CMK (cell line): ENCODE measurements around the gene PXDN.

Experiments
- DNase-seq: peaks from one replicate; pipeline ENCODE4 v3.0.0-alpha.2; 2010; ENCODE audit warnings: low read depth

The PXDN gene

DNA sequence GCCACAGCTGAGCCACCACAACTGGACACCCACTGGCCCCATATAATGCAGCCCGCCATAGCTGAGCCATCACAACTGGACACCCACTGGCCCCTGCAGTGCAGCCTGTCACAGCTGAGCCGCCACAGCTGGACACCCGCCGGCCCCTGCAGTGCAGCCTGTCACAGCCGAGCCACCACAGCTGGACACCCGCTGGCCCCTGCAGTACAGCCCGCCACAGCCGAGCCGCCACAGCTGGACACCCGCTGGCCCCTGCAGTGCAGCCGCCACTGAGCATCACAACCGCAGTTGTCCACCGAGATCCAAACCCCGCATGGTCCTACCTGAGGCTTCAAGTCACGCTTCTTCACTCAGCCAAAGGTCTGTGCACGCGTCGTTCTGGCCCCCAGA is 134.2 kb downstream of the PXDN start:
- DNase-seq, result no peak

DNA sequence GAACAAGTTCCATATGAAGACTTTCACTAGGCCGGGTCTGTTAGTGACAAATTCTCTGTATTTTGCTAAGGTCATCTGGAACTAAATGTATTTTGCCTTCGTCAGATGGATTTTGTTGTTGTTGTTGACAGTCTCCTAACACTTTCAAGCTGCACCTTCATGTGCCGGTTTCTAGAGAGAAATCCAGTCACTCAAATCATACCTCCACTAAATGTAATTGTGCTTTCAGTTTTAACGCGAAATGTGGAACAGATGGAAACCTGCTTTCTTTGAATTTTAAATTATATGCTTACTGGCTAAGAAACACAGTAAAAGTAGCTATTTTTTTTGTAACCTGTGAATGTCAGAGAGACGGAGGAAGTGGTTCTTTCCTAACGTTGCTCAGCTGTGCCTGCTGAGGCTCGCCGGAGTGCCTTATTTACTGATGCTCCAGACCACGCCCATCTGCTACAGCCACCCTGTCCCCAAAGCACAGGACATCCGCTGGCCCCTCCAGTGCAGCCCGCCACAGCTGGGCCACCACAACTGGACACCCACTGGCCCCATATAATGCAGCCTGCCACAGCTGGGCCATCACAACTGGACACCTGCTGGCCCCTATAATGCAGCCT is 134.7 kb downstream of the PXDN start:
- DNase-seq, result no peak

DNA sequence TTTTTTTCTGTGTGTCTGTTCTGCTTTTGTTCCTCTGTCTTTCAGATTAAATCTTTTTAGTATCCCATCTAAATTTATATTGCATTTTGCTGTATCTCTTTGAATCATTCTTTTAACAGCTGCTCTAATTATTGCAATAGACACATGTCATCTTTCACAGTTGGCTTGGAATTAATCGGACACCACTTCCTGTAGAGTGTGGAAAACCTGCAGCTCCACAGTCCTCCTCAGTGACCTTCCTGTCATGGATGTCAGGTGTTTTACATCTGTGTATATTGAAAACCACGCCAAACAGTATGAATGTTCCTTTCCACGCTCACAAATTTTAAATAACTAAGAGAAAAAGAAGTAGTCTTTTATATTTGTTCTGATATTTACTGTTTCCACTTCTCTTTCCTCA is 135.3 kb downstream of the PXDN start:
- no peak for DNase-seq

DNA sequence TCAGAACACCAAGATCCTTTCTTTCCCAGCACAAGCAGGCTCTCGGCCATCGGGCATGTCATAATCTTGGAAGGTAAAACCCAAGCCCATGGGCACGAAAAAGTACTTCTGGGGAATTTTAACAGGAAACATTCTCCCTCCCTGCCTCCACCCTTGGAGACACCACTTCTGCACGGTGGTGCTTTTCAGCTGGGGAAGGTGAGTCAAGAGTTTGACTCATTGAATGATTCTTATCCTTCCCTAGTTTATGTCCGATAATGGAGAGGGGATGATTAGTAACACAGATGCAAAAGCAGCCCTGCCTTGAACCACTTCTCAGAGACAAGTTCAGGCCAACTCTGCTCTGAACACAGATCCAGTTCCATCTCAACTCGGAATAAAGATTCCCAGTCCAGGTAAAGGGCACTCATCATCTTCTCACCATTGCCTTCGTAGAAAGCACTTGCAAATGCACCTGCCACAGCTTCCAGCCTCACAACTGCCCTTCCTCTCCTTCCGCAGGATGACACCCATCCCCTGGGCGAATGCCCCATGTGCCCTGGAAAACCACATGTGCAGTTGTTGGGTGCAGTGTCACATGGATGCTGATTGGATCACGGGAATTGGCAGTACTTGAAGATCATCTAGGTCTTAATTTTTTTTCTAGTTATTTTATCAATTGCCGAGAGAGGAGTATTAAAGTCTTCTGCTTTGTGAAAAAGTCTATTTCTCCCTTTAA is 136.2 kb downstream of the PXDN start:
- no peak for DNase-seq

DNA sequence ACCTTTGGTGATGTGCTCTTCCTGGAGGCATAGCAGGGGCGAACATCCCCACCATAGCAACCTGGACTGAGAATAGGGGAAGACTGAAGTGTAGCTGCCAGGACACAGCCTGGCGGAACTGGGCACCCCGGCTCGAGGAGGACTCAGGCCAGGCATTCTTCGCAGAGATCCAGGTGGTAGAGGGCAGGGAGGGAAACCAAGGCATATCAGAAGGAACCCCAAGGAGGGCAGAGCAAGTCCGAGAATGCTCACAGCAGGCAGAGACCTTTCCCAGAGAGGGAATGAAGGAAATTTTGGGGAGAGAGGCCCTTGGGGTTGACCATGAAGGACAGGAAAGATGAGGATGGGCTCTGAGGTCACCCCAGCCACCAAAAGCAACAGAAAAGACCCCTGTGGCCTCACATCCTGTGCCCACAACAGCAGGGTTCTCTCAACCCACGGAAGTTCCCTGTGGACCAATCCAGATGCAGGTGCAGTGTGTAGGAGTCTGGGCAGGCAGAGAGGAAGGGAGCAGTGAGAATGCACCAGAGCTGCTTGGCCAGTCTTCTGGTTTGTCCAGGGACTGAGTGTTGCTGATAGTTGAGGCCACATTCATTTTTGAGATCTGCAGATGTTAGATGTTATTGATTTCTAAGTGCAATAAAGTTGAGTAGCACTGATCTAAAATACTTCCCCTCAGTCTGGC is 136.9 kb downstream of the PXDN start:
- DNase-seq, result no peak

DNA sequence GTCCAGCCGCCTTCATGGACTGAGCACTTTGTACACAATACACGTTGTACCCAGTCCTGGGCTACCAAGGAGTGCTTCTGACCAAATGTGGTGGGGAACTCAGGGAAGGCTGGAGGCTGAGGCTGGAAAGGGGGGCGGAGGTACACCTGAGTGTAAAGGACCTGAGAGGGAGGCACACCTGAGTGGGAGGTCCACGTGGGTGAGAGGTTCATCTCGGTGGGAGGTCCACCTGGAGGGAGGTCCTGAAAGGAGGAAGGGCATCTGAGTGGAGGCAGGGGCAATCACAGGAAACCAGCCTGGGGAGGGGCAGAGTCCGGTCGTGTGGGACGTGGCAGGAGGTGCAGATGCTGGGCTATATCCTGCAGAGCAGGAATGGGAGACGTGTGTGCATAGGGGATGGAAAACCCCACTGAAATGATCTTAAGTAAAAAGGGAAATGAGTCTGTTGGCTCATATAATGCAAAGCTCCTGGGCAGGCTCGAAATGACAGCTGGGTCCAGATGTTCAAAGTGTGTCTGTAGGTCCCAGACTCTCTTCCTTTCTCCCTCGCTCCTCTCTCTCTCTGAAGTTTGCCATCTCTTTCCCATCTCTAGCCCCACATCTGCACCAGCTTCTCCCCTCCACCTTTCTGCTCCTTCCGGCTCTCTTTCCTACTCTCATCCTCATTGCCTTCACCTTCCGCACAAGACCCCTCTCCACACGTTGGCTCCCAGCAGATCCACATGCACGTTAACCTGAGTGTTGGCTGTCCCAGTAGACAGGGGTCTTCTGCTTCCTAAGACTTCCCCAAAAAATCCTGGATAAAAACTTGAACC is 137.7 kb downstream of the PXDN start:
- no peak for DNase-seq

DNA sequence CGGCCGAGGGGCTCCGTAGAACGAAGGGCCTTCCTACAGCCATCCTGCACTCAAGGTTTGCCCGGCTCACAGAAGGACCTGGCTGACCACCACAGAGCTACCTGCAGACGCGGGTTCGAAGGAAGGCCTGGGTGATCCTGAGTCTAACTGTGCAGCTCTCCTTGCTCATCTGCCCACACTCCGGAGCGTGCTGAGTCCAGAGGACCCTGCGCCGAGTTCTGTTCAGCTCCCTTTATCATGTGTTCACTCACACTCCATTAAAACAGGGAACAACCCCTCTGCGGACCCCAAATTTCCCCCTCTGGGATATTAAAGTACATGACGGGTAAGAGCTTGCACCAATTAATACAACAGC is 138.3 kb downstream of the PXDN start:
- no peak for DNase-seq

DNA sequence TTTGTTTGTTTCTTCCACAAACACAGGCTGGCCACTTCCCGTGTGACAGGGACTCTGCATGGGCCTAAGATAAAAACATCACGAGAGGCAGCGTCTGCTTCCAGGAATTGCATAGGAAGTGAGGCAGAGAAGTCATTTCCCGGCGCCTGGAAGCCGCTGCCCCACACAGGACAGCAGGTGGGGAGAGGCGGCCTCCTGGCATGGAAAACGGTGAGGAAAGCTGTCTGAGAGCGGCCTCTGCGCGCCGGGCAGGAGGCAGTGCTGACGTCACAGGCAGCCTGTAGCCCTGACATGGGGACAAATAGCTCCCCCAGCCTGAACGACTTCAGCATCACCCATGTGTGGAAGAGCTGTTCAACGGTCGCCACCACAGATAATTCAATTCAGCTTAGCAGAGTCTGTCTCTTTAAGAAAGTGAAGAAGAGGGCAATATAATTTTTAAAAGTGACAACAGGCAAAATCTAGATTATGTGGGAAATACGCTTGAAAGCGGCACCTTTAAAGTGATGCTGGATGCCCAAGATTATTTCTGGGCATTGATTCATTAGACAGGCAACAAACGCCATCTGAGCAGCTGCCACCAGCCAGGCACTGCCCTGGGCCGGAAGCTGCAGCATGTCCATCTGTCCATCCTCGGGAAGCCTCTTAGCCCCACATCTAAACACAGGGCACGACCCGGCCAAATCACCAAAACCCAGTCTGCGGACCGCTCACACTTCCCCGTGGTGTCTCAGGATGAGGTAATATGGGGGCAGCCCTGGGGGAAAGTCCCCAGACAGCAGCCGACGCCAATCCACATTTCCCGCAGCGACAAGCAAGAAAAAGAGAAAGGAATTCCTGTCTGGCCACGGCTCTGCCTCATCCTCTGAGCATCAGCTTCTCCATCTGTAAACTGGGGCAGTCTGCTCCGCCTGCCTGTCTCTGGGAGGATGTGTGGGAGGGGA is 138.9 kb downstream of the PXDN start:
- no peak for DNase-seq

DNA sequence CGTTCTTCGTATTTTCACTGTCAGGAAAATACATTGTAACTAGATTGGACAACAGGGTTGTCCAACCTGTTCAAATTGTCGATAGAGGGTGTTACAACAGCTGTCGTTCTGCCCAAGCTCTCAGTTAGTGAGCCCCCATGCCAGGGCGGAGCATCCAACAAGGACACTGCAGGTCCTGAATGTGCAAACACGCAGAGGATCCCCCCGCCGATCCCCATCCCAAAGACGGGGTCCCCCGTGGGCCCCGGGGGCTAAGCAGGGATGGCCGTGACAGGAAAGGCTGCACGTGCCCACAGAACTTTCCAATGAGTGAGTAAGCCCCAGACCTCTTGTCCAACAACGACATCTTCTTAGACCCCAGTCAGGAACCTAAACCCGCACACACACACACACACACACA is 140.8 kb downstream of the PXDN start:
- no peak for DNase-seq

DNA sequence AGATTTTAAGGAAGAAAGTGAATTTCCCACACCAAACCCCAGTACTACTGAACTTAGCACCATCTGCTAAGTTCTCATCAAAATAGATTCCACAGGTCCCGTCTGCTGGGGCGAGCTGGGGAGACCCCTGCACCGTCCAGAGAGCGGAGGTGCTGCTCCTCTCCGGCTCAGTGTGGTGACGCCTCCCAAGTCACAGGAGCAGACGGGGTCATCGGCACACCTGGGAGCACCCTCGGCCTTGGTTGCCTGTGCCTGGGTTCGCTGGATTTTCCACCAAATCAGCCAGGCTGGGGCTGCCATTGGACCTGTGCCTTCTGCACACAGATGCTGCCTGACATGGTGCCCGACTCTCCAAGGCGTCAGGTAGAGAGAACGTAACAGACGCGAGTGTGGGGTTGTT is 141.3 kb downstream of the PXDN start:
- DNase-seq, result no peak

DNA sequence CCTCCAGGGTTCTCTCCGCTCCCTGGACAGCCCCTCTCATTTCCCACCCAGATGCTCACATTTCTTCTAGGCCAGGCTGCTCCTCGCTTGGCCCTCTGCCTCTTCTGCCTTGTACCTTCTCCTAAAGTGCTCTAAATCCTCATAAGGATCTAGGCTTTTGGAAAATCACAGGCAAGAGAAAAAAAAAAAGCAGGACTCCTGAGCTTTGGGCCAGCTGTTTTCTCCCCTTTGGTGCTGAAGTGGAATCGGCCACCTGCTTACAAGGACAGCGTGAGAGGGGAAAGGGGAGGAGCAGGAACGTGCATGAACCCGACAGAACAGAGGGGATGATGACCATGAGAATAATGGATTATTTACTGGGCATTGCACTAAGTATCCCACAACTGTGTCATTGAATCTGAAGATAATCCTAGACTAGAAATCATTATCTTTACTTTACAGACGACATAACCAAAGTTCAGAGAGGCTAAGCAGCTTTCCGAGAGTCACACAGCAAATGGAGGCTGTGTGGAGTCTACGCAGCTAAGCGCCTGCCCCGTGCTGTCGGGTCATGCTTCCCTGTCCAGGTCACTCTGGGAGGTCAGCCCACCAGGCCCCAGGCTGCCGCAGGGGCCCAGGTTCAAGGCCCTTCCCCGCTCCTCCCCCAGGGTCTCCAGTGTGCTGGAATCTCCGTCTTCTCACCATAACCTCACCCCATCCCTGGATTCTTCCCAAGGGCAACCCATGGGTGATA is 141.9 kb downstream of the PXDN start:
- no peak for DNase-seq

DNA sequence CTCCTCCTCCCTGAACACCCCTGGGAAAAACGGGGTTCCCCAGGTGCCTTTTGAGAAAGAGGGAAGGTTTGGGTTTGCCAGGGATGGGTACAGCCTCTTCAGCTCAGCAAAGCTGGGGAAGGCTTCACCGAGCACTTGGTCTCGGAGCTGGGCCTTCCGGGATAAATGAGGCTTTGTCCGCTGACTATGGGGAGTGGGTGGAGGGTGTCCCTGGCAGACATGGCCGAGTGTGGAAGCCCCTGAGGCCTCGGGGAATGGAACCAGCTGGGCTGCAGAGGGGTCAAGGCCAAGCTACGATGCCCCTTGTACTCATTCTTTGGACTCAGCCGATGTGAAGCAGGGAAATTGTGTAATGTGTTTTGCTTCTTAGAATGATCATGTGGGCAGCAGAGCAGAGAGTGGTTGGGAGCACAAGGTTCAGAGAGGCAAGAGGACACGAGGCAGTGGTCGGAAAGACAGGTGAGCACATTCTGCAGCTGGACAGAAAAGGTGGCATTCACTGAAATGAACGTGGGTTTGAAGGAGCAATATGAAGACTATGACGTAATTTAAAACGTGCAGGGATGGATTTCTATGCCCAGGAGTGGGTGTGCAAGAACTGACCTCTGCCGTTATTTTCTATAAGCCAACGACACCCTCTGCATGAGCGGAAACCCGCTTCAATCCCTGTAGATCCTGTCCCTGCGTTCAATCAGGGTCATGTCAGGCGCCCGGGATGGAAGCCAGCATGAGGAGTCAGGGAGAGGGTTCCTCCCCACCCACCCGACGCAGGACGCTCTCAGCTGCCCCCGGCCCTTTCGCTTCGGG is 142.6 kb downstream of the PXDN start:
- no peak for DNase-seq

DNA sequence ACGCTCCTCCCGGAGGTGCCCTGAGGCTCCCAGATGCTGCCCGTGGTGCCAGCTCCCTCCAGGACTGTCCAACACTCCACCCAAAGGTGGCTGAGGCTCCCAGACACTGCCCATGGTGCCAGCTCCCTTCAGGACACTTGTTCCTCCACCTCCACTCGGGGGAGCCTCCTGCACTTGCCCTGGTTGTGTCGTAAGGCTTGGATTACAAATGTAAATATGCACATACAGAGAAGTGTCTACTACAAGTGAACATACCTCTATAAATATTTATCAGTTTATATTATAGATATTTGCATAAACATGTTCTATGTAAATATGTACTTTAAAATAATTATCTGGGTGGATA is 143.3 kb downstream of the PXDN start:
- no peak for DNase-seq

DNA sequence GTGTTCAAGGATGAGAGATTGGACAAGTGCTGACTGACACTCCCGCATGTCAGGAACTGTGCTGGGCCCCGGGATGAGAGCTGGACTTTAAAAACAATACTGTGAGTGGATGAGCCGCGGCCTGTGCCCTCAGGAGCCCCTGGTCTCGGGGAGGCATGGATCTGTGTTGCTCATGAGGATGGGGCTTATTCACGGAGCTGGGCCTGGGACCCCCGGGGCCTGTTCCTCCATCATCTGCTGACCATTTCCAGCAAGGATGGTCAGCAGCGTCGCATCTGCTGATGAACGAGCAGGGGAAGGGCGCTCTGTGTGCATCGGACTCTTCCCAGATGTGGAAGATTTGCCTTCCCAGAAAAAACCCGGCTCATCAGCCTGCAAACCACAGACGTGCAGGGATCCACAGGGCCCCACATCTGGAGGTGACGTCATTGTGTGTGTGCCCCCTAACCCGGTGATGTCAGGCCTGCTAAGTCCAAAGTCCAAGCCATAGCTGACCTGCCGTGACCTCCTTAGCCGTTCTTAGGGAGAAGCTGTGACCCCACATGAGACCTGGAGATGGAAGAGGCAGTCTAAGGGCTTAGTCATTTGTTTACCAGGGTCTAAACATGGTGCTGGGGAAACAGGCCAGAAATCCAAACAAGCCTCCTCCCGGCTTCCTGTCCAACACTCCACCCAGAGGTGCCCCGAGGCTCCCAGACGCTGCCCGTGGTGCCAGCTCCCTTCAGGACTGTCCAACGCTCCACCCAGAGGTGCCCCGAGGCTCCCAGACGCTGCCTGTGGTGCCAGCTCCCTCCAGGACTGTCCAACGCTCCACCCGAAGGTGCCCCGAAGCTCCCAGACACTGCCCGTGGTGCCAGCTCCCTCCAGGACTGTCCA is 143.9 kb downstream of the PXDN start:
- DNase-seq, result no peak

DNA sequence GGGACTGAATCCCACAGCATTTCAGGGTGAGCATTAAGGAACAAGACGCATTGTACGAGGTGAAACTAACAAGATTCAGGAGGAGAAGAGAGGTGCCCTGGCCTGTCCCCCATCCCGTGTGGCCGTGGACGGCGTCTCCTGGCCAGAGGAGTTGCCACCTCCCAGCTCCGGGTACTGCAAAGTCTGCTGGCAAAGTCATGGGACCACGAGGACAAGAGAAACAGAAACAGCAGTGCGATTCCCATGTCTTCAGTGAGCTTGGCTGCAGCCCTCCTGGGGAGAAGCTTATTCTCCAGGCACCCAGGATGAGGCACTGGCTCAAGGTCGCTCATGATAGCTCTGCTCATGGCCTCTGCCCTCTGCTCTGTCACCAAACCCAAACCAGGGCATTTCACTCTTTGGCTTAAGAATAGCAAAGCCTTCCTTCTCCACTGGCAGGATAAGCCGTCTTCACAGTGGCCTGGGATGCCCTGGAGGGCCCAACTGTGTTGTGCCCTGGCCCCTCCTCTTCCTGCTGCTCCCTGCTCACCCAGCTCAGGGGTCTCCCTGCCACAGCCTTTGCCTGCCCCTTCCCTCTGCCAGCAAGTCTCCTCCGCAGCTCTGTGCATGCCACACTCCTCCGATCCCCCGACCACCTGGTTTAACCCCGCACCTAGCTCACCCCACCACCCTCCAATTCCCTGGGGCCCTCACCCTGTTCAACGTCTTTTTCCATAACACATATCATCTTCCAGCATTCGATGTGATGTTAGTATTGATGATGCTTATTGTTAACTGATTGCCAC is 144.8 kb downstream of the PXDN start:
- DNase-seq, result no peak

DNA sequence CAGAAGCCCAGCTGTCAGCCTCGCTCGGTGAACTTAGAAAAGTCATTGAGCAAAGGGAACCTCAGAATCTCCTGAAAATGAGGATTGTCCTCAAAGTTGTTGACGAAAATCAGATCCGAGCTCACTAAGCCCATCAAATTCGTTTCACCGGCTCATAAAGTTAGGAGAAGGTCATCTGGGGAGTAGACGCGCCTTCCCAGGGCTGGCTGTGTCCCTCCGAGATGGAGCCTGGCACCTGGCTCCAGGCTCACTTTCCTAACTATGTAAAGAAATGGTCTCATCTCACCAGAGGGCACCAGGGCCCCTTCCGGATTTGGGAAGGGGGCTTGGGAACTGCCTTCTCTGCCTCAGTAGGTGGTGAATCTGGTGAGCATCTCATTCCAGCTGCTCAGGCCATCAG is 145.5 kb downstream of the PXDN start:
- DNase-seq, result no peak

DNA sequence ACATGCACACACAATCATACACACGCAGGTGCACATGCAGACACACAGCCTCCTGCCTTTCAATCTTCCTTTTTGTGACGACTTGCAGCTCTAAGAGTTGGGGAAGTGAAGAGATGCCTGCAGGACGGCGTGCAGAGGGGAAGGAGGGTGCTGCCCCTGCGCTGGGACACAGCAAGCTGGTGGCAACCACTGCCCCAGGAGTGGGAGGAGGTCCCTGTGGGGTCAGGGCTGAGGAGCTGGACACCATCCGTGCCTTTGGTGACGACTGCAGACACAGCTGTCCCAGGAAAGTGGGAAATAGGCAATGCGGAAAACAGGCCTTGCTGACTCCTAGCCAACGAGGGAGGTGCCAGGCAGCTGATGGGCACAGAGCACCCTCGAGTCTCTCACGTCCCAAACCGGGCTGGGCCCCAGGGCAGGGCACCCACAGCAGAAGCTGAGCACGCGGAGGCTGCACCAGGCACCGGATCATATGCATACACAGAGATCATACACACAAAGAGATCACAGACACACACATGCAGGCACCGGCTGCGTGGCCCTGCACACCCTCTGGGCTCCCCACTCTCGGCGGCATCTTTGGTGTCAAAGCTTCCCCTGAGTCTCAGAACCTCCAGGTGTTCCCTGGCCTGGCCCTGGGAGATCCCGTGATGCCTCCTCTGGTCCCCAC is 146.1 kb downstream of the PXDN start:
- no peak for DNase-seq

DNA sequence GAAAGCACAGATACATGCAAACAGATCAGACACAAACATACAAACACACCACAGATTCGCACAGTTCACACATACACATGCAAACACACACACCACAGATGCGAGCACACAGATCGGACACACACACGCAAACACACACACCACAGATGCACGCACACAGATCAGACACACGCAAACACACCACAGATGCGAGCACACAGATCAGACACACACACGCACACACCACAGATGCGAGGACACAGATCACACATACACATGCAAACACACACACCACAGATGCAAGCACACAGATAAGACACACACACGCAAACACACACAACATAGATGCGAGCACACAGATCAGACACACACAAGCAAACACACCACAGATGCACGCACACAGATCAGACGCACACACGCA is 149.0 kb downstream of the PXDN start:
- DNase-seq, result no peak
